ENCODE results near the gene GREB1.

Gene GREB1

GRCh38 chr2:11560806-11561205 is 27.0 kb downstream of the GREB1 start:
- no peak for ATAC-seq

DNA sequence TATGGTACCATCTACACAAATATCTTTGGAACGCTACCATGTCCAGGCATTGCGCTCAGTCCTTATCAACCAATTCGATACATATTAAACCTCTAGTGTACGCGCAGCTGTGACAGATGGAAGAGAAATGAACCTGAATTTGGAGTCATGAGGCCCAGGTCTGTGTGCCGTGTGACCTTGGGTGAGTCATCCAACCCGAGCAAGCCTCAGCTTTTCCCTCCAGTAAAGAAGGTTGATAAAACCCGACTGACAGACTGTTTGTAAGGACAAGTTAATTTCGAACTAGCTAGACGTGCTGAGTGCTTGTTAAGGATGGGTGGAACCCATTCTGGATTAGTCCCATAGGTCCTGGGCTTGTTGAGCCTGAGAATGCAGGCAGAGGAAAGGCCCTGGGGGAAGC is 28.2 kb downstream of the GREB1 start:
- ATAC-seq: no peak

DNA sequence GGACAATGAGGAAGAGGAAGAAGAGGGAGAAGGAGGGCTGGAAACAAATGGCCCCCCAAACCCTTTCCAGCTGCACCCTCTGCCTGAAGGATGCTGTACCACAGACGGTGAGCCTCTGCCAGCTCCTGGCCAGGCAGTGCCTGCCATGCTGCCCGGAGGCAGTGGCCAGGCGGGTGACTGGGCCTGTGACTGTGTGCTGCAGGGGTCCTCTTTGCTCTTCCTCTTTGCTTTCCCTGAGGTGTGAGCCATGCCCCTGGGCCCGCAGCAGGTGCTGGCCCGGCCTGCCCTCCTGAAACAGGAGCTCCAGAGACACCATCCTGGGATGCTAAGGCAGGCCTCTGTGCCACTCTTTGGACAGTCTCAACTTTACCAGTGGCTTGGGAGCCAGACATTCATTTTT is 28.6 kb downstream of the GREB1 start:
- no peak for ATAC-seq

DNA sequence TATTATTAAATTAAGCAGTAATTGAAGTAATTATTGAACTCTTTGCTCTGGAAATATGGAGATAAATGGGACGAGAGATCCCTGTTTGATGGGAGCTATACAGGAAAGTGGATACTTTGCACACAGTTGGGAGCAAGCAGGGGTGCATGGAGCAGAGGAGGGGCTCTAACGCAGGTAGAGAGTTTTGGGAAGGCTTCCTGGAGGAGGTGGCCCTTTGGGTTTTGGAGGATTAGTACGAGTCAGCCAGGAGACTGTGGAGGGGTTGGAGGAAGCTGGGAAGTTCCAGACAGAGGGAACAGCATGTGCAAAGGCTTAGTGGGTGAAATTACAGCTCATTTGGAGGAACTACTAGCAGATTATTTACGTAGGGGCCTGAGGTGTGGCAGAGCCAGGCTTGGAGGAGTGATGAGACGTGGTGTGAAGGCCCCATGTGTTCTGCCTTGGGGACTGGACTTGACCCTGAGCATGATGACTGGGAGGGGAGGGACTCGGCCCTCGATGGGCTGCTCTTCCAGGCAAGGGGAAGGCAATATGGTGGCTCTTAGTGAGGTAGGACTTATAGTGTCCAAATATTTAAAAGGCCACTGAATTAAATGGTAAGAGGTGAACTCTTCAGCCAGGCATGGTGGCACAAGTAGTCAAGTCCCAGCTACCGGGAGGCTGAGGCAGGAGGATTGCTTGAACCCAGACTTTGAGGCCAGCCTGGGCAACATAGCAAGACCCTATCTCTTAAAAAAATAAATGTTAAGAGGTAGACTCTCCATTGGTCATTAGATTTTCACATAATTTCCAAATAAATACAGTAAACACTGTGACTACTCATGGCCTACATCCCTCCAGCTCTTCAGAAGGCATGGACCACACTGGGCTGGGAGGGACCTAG is 30.2 kb downstream of the GREB1 start:
- ATAC-seq: no peak

- ATAC-seq: no peak
Measured at GRCh38 chr2:11564816-11565567, 31.1 kb downstream of the GREB1 start.

GRCh38 chr2:11566383-11566782 is 32.5 kb downstream of the GREB1 start:
- no peak for ATAC-seq

GRCh38 chr2:11567631-11568031 is 33.8 kb downstream of the GREB1 start:
- no peak for ATAC-seq

GRCh38 chr2:11568436-11568835 is 34.6 kb downstream of the GREB1 start:
- ATAC-seq: no peak

- no peak for ATAC-seq
Measured at GRCh38 chr2:11569636-11570035, 35.8 kb downstream of the GREB1 start.

DNA sequence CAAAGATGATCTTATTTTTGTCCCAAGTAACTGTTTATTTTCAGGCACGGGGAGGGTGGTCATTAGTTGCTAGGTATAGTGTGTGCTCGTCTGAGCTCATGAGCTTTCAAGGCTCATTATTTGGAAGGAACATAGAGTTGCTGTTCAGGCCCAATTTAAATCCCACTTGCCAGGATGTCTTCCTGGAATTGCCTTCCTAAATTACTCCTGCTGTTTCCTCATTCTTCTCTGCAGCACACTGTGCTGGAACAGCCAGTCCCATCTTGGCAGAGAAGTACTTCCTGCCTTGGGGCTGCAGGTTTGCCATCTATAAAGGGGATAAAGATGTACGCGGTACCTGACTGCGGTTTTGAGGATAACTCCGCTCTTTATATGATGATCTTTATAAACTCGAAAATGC is 37.3 kb downstream of the GREB1 start:
- ATAC-seq: no peak

- ATAC-seq: no peak
Measured at GRCh38 chr2:11572996-11573395, 39.2 kb downstream of the GREB1 start.

DNA sequence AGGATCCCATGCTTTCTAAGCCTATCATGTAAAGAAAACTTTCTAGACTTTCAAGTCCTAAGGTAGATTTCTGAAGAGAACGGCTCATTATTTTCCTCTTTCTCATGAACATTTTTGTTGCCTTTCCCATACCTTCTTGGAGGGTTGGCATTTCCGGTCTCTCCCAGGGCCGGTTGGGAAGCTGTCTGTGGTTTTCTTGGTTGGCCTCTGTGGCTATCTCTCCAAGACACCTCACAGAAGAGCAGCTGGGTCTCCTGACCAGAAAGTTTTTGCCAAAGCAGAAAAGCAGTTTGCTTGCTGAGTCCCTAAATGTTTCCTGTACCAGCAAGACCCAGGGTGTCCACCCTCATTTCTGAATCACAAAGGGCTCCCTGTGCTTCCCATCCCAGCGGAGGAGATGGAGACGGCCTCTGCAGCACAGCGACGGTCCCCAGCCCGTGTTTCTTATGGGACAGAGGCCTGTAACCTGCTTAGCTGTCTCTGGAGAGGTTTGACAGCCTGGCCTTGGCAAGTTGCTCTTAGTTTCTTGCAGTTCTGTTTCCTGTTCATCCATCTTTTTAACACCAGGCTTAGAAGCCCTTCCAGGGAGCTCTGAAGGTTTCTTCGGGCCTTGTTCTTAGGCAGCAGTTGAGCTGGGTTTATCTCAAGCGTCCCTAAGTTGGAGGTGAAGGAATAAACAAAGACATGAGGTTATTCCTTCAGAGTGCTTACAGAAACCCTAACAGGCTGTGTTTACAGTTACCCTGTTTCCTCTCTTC is 39.8 kb downstream of the GREB1 start:
- no peak for ATAC-seq

DNA sequence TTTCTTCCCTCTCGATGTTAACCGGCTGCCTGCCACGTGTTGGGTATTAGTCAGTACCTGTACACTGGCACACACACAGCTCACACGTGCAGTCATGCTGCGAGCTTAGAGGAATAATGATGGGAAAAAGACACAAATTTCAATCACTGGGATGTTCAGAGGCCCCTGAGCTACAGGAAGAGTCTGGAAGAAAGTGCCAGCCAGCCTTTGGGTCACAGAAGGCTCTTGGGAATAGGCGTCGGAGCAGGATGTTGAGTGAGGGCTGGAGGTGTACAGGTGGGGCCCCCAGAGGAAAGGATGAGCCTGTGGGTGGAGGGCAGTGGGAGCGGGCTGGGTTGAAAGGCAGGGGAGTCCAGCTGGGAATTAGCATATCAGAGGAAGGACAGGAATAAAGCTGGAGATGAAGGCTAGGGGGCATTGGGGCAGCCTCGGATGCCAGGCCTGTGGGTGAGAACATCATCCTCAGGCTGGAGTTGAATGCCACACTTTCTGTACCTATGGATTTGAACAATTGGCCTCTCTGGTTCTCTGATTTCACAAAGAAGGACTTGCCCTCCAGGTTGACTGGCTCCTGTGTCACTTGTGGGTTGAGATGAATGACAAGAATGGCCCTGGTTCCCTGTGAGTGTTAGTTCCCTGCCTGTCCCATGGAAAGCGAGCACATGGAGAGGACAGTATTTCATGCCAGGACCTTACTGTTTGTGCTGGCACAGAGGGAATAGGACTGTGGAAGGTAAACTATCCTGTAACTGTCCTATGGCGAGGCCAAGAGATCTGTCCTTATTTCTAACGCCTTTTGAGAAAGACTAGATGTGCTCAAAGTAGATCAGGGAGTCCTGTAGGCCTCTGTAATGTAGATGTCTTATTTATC is 40.6 kb downstream of the GREB1 start:
- no peak for ATAC-seq

DNA sequence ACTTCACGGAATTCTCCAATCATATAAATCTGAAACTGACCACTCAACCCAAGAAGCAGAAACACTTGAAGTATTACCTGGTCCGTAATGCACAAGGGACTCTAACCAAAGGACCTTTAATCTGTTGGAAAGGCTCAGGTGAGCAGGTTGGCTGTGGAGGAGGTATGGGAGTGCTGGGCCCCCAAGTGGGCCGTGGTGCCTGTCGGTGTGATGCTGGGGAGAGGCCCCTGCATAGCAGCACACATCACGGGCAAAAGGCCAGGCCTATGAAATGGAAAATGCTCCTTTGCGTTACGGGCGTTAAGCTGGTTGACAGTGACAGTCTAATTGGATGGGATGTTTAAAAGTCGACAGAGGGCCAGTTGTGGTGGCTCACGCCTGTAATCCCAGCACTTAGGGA is 42.6 kb downstream of the GREB1 start:
- no peak for ATAC-seq

DNA sequence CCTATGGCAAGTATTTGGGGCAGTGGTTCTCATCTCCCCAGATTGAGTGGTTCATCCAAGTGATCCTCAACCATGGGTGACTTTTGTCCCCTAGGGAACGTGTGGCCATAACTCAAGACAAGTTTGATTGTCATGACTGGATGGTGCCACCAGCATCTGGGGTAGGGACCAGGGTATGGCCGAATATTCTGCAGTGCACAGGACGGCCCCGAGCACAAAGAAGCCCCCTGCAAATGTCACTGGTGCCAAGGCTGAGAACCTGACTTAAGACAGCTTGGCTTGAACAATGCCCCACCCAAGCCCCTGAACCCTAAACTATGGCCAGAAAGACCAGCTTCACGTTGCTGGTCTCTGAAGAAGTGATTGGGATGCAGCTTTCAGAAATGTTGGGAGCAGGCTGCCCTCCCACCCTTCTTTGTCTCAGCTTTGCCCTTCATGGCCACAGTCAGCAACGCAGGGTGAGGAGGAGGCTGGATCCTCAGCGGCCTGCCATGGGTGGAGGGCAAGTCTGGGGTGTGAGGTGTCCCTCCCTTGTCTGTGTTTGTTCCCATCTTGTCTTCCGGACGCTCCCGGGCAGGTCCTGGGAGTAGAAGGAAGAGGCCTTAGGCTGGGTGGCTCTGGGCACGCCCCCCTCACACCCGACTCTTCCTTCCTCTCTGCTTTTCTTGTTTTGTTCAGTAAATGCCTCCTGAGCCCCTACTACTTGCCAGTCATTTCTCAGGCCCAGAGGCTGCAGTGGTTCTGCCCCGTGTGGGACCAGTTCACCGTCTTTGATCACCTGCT is 43.4 kb downstream of the GREB1 start:
- no peak for ATAC-seq

- no peak for ATAC-seq
Measured at GRCh38 chr2:11578081-11578948, 44.5 kb downstream of the GREB1 start.

DNA sequence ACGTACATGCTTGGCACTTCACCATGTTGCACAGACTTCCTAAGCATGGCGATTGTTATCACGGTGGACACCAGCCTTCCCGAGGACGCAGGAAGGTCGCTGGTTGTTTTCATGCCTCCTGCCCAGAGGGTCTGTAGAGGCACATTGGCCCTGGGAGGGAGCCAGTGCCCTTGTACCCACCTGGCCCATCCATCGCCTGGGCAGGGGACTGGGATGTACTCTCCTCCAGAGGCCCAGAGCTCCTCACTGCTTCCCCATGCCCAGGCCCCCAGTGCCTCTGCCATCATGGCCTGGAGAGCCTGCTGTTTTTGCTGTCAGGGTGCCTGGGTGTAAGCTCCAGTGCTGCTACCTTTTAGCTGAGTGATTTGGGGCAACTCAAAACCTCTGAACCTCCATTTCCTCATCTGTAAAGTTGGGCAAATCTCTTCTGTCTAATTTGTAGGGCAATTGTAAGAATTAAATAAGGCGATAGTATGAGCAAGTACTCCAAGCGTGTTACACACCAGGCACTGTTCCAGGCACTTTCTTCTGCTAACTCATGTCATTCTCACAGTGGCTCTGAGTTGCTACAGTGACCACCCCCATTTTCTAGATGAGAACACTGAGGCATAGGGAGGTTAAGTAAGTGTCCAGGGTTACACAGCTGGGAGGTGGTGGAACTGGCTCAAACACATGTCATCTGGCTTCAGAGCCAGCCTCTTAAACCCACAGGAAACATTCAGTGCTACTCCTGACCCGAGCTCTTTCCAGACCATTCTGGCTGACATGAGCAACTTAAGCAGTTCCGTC is 45.3 kb downstream of the GREB1 start:
- no peak for ATAC-seq

DNA sequence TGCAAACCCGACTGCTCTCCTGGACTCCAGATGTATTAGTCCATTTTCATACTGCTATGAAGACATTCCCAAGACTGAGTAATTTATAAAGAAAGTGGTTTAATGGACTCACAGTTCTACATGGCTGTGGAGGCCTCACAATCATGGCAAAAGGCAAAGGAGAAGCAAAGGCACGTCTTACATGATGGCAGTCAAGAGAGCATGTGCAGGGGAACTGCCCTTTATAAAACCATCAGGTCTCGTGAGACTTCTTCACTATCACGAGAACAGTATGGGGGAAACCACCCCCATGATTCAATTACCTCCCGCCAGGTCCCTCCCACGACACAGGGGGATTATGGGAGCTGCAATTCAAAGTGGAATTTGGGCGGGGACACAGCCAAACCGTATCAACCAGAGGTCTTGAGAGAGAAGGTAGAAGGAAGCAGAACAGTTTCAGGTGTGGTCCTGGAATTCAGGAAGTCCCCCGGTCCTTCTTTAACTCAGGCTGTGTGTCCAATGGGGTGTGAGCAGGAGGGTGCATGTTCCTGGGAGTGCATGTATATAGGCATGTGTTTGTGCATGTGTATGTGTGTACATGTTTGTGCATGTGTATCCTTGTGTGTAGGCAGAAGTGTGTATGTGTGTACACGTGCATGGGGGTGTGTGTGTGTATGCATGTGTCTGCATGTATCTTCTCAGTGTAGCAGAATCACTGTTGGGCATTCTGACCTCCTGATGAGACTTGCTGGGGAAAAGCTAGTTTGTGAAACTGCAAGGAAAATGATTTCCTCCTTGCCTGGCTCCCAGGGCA is 46.2 kb downstream of the GREB1 start:
- no peak for ATAC-seq

DNA sequence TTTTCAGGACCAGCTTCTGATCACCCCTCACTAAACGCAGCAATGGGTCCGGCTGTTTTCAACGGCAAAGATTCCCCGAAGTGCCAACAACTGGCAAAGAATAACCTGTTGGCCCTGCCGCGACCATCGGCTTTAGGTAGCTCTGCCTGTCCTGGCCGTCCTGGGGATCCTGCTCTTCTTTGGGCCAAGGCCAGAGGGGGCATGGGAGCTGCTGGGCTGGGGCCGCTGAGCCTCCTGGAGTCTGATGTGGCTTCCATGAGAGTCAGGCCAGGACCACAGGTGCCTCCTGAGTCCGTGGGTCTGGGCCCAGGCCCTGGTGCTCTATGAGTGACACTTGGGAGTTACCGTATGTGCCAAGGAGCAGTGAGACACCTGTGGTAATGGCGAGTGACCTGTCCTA is 46.9 kb downstream of the GREB1 start:
- ATAC-seq: no peak

All from activated CD4-positive, CD25-positive, alpha-beta regulatory T cell treated with anti-CD3 and anti-CD28 coated beads, Interleukin-2, amount 50 U/mL, for 24 hours (primary cell).